ENCODE measurements around the gene ODAD2.
A peak's percentile ranks its signal among the peaks of the same experiment; 100 is the strongest.

Gene ODAD2

GRCh38 chr10:27801171-27801785, 197.6 kb downstream of the ODAD2 start:
- no peak overlapping the region for H3K27ac ChIP-seq (ENCODE audit: low read length)
- H3K36me3 ChIP-seq (ENCODE audit: insufficient read depth, low read length), result no peaks in the 10 kb centered on the region
- no peak overlapping the region for H2AFZ ChIP-seq (ENCODE audit: low read depth, low read length)
- no peaks in the 10 kb centered on the region for H4K20me1 ChIP-seq (ENCODE audit: insufficient read depth, low read length)
- no peak for TF ChIP-seq CTCF (IDR thresholded peaks at IDR 0.05; ENCODE audit: borderline replicate concordance, extremely low read depth, low read length, poor library complexity, severe bottlenecking)
- no peak for TF ChIP-seq EZH2 (IDR thresholded peaks at IDR 0.05; ENCODE audit: borderline replicate concordance, low read depth, low read length, severe bottlenecking)
- no peaks in the 10 kb centered on the region for H3K4me1 ChIP-seq (ENCODE audit: insufficient read depth, low read length)
- no peak overlapping the region for H3K9ac ChIP-seq (ENCODE audit: low read depth, low read length)
- no peaks in the 10 kb centered on the region for H3K9me3 ChIP-seq (ENCODE audit: insufficient read depth, low read length, severe bottlenecking)
- ATAC-seq (ENCODE audit: insufficient read depth, low read depth) (no peak), DNase-seq (no peak)
- no peak overlapping the region for H3K4me2 ChIP-seq (ENCODE audit: insufficient read depth, low read length)
- H3K27me3 ChIP-seq (ENCODE audit: insufficient read depth, low read length, poor library complexity), result peaks cover 3% of the 10 kb centered on the region
- no peaks in the 10 kb centered on the region for H3K79me2 ChIP-seq (ENCODE audit: insufficient read depth, low read length)
- no peak overlapping the region for H3K4me3 ChIP-seq (ENCODE audit: low read depth in 1 of 2, low read length in 2 of 2)

- TF ChIP-seq EZH2 (IDR thresholded peaks at IDR 0.05; ENCODE audit: borderline replicate concordance, low read depth, low read length, severe bottlenecking), result no peak
- no peak for TF ChIP-seq CTCF (IDR thresholded peaks at IDR 0.05; ENCODE audit: borderline replicate concordance, extremely low read depth, low read length, poor library complexity, severe bottlenecking)
- no peak overlapping the region for H3K9ac ChIP-seq (ENCODE audit: low read depth, low read length)
- no peaks in the 10 kb centered on the region for H3K9me3 ChIP-seq (ENCODE audit: insufficient read depth, low read length, severe bottlenecking)
- H2AFZ ChIP-seq (ENCODE audit: low read depth, low read length), result no peak overlapping the region
- no peaks in the 10 kb centered on the region for H3K4me1 ChIP-seq (ENCODE audit: insufficient read depth, low read length)
- H3K4me2 ChIP-seq (ENCODE audit: insufficient read depth, low read length), result no peak overlapping the region
- peaks cover 3% of the 10 kb centered on the region for H3K27me3 ChIP-seq (ENCODE audit: insufficient read depth, low read length, poor library complexity)
- H4K20me1 ChIP-seq (ENCODE audit: insufficient read depth, low read length), result no peaks in the 10 kb centered on the region
- no peak overlapping the region for H3K4me3 ChIP-seq (ENCODE audit: low read depth in 1 of 2, low read length in 2 of 2)
- H3K79me2 ChIP-seq (ENCODE audit: insufficient read depth, low read length), result no peaks in the 10 kb centered on the region
- H3K36me3 ChIP-seq (ENCODE audit: insufficient read depth, low read length), result no peaks in the 10 kb centered on the region
- no peak for ATAC-seq (ENCODE audit: insufficient read depth, low read depth)
- no peak for DNase-seq
- H3K27ac ChIP-seq (ENCODE audit: low read length), result no peak overlapping the region
Observed at GRCh38 chr10:27799046-27799445, 199.8 kb downstream of the ODAD2 start.

GRCh38 chr10:27794157-27794556, 204.7 kb downstream of the ODAD2 start:
- Histone ChIP-seq H2AFZ (ENCODE audit: low read depth, low read length) (no peak overlapping the region), H3K9ac (ENCODE audit: low read depth, low read length) (no peak overlapping the region), H3K79me2 (ENCODE audit: insufficient read depth, low read length) (no peaks in the 10 kb centered on the region), H3K4me3 (ENCODE audit: low read depth in 1 of 2, low read length in 2 of 2) (no peak overlapping the region), H4K20me1 (ENCODE audit: insufficient read depth, low read length) (no peaks in the 10 kb centered on the region), H3K4me1 (ENCODE audit: insufficient read depth, low read length) (no peaks in the 10 kb centered on the region), H3K27me3 (ENCODE audit: insufficient read depth, low read length, poor library complexity) (peaks cover 3% of the 10 kb centered on the region), H3K36me3 (ENCODE audit: insufficient read depth, low read length) (no peaks in the 10 kb centered on the region), H3K9me3 (ENCODE audit: insufficient read depth, low read length, severe bottlenecking) (no peaks in the 10 kb centered on the region), H3K4me2 (ENCODE audit: insufficient read depth, low read length) (no peak overlapping the region), H3K27ac (ENCODE audit: low read length) (no peak overlapping the region)
- TF ChIP-seq CTCF (IDR thresholded peaks at IDR 0.05; ENCODE audit: borderline replicate concordance, extremely low read depth, low read length, poor library complexity, severe bottlenecking) (peak; percentile 25), EZH2 (IDR thresholded peaks at IDR 0.05; ENCODE audit: borderline replicate concordance, low read depth, low read length, severe bottlenecking) (no peak)
- DNase-seq, result no peak
- no peak for ATAC-seq (ENCODE audit: insufficient read depth, low read depth)

Measured in DND-41 (cell line).